COR-L47 (cell line): ENCODE results near the gene LIMS3.
"Not testable (repeated sequence)": the region's sequence is repeated elsewhere in the genome, so short reads cannot be mapped to it uniquely, and the experiment has no call there.

ENCODE experiments used
- DNase-seq: peaks from one replicate; lab custom pipeline; 2025; lab: John Stamatoyannopoulos, UW

The LIMS3 gene

DNA sequence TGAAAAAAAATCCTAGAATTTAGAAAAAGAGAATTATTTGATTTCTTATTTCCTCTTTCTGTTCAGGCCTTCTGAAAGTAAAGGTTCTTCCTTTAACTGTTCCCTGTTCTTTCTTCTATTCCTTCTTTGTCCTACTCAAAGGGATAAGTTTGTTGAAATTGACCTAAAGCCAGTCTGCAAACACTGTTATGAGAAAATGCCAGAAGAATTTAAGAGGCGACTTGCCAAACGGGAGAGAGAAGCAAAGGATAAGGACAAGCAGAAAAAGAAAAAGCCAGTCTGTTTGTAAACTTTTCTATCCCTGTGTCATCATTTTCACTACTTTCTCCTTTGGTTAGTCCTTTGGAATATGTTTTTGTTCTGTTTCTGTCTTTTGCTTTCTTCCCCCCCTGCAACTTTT, 26.0 kb downstream of the LIMS3 start:
- not testable (repeated sequence) for DNase-seq

DNA sequence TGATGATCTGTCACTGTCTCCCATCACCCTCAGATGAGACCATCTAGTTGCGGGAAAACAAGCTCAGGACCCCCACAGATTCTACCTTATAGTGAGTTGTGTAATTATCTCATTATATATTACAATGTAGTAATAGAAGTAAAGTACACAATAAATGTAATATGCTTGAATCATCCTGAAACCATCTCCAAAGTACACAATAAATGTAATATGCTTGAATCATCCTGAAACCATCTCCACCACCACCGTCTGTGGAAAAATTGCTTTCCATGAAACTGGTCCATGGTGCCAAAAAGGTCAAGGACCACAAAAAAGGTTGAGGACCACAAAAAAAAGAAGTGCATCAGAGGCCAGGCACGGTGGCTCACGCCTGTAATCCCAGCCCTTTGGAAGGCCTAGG, 29.3 kb downstream of the LIMS3 start:
- not testable (repeated sequence) for DNase-seq

DNA sequence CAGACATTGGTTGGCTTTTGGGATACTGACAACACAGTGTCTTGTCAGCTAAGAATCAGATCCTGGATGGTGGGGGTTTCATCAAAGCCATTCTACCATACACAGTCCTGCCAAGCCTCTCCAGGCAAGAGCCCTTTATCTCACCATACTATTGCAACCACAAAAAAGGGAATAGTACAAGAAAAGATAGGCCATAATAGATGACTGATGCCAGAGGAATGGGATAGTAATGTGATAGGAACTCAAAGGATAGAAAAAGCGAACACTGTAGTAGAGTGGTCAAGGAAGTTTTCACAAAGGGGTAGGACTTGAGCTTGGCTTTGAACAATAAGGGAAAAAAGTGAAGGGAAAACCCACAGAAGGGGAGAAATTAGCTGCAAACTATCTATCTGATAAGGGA, 30.7 kb downstream of the LIMS3 start:
- not testable (repeated sequence) for DNase-seq

DNA sequence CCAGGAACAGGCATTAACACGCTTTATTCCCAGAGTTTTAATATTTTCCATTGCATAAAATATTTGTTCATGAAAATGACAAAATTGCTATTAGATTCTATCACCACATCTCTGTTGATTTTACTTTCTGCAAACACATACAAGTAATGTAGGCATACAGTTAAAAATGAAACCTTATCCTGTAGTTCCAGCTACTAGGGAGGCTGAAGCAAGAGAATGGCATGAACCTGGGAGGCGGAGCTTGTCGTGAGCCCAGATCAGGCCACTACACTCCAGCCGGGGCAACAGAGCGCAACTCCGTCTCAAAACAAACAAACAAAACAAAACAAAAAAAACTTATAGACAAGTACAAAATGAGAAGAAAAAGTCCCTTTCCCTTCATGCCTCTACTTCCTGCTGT, 38.0 kb downstream of the LIMS3 start:
- not testable (repeated sequence) for DNase-seq

DNA sequence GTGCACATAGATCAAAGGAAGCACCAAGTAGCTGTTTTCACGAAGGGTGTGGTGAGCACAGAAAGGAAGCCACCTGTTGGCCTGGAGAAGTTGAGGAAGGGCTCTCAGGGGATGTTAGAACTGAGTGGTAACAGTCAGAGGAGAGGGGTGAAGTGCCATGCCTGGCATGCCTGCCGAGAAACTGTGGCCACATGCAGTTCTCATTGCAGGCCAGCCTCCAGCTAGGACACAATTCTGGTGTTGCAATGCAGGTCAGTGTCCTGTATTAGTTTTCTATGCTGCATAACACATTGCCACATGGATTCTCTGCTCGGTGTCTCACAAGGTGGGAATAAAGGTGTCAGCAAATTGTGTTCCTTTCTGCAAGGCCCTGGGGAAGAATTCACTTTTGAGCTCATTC, 46.9 kb downstream of the LIMS3 start:
- DNase-seq, result not testable (repeated sequence)

DNA sequence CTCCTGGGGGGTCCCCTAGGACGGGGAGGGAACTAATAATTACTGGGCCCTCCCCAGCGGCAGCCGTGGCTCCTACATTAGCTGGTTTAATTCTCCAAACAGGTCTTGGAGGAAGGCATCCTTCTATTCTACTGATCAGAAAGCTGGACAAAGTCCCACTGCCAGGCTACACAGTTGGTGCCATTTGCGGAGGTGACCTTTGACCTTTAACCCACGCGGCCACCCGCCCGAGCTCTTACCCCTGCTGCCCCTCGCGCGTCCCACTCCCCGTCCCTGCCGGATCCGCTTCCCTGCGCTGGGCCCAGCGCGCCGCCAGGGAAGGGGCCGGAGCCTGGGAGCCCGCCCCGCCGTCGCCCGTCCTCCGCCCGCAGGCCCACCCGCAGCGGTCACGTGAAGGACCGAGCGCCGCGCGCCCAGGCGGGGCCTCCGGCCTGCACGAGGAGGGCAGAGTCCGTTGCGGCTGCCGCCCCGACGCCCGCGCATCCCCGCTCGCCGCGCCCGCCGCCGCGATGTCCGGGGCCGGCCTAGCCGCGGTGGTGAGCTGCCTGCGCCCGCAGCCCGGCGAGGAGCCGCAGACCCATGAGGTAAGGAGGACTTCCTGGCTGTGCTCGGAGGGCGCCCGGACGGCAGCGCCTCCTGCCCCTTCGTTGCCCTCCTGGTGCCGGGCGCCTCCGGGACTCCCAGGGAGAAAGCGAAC, 48.9 kb downstream of the LIMS3 start:
- not testable (repeated sequence) for DNase-seq

DNA sequence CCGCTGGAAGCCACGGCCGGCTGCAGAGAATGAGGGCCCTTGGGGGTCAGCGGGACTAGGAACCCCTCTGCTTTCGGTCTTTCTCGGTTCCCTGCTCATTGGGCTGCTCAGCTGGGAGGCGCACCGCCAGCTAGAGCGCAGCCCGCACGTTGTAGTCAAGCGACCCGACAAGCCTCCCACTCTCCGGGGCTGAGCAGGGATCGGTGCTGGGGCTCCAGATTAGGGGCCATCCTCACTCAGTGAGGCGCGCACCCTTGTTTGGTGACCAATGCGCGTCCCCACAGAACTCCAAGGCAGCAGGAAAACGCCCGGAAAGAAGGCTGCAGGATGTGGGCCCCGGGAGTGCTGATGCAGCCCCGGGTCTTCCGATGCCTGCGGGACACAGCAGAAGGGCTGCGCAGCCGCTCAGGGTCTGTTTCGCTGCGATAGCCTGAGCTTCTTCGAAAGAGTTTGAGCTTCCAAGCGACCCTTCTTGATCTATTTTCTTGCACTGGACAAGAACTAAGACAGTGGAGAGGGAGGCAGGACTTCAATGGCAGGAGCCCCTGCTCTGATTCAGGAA, 49.6 kb downstream of the LIMS3 start:
- not testable (repeated sequence) for DNase-seq

DNA sequence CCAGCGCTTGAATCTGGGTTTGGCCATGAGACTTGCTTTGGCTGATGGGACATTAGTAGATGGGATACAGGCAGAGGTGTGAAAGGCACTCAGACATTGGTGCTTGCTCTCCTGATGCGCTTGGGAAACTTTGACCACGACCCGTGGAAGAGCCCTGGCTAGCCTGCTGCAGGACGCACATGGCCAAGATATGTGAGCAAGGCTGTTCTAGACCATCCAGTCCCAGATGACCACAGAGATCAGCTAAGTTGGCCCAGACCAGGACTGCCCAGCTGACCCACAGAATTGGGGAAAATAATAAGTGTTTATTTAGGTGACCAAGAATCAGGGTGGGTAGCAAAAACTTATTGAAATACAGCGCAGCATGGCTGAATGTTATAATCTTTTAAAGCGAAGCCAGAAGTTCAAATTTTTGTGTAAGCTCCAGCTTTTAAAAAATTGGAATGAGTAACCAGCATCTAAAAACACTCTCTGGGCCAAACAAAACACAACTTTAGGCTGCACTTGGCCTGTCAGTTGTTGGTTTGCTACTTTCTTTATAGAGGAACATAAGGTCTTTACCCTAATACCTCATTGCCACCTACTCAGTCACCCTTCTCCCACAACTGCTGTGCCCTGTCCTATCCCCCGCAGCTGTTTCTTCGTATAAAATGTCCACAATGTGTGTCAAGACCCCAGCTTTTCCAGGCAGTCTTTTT, 51.8 kb downstream of the LIMS3 start:
- not testable (repeated sequence) for DNase-seq

DNA sequence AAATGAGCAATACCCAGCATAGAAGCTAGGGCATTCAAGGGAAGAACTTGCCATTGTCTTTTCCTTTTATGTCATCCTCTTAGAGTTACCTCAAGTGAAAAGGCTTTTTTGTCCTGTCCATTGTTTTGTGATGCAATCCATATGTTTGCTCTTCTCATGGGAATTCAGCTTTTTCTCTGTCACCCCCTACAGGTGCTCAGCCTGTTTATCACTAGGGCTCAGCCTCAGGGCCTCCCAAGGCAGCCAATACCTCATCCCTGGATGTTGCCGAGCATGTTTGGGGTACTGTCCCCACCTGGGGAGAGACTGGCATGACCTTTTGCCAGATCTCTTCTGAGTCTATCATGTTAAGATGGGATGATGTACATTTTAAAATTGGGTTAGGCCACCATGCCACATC, 65.5 kb downstream of the LIMS3 start:
- DNase-seq, result not testable (repeated sequence)

DNA sequence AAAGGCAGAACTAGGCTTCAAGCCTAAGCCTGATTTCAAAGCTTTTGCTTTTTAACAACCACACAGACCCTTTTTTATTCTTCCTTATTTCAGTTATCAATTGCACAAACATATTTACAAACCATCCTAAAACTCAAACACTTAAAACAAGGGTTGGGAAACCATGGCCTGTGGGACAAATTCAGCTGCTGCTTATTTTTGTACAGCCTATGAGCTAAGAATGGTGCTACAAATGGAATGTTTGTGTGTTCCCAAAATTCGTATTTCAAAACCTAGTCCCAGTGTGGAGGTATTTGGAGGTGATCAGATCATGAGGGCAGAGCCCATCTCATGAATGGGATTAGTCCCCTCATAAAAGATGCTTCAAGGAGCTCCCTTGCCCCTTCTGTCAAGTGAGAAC, 67.0 kb downstream of the LIMS3 start:
- not testable (repeated sequence) for DNase-seq

DNA sequence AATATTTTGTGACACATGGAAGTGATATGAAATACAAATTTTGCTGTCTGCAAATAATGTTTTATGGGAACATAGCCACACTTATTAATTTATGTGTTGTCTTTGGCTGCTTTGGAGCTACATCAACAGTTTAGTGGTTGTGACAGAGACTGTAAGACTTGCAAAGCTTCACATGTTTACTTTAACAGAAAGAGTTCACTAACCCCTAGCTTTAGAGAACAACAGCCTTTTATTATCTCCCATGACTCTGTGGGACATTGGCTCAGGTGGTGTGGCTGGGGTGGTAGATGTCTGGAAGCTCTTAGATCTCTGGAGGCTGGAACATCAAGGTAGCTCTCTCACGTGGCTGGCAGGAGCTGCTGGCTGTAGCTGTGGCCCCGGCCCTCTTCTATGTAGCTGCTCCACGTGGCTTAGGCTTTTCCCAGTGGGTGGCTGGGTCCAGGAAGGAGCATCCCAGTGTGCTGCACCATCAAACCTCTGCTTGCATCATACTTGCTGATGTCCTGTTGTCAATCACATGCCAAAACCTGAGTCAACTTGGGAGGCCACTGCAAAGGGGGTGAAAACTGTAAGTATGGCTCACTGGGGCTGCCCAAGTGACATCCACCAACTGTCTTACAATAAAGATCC, 67.7 kb downstream of the LIMS3 start:
- not testable (repeated sequence) for DNase-seq

DNA sequence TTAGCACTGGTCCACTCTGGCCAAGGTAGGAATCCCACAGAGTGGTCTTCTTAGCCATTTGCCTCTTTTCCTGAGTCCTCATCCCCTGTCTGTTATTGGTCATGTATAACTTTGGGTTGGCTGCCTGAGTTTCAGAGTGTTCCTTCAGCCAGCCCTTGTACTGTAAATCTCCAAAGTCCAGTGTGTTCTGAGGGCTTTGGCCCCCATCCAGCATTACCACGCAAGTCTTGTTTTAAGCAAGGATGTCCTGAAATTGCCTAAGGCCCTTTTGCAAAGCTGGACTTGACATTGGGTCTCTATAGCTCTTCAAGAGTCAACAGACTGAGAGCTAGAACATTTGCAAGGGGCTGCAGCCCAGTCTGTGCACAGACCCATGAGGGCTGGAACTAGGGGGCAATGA, 68.4 kb downstream of the LIMS3 start:
- DNase-seq, result not testable (repeated sequence)

DNA sequence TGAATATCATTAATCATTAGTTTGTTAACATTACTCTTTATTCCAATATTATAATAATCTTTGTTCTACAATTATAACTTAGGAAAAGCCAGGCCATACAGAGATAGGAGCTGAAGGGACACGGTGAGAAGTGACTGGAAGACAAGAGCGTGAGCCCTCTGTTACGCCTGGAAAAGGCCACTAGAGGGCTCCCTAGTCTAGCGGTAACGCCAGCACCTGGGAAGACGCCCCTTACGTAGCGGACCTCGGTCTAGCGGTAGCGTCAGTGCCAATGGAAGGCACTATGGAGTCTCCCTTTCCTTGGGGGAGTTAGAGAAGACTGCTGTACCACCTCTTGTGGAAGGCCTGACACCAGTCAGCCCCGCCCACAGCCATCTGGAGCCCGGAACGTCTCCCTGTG, 71.4 kb downstream of the LIMS3 start:
- DNase-seq, result not testable (repeated sequence)

DNA sequence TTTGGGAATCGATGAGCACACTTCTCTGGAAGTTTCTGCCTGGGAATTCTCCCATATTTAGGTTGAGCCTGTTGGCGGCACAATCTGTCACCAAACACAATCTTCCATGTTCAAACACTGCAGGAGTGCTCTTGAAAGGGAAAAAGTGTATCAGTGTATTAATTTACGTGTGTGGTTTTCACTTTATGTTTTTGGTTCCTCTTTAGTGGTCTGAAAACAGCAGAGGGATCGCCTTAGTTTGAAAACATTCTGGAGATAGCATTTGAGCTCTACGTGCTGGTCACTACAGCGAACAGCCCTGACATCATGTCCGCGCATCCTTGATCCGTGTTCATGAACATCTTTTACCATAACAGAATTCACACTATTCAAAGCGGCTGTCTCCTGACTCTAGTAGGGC, 73.2 kb downstream of the LIMS3 start:
- DNase-seq, result not testable (repeated sequence)
